ENCODE results near the gene TRPM3.

Gene TRPM3

GRCh38 chr9:70578720-70579119 lies 542.7 kb downstream of the TRPM3 start:
- no peak for DNase-seq (ENCODE audit: low read depth)

GRCh38 chr9:70577671-70578070 lies 543.8 kb downstream of the TRPM3 start:
- no peak for DNase-seq (ENCODE audit: low read depth)

GRCh38 chr9:70576116-70576515 lies 545.3 kb downstream of the TRPM3 start:
- DNase-seq (ENCODE audit: low read depth): no peak

GRCh38 chr9:70574151-70574837 lies 547.1 kb downstream of the TRPM3 start:
- no peak for DNase-seq (ENCODE audit: low read depth)

- DNase-seq (ENCODE audit: low read depth): no peak
Observed at GRCh38 chr9:70573308-70573707, 548.1 kb downstream of the TRPM3 start.

GRCh38 chr9:70571258-70571657 lies 550.2 kb downstream of the TRPM3 start:
- no peak for DNase-seq (ENCODE audit: low read depth)

- DNase-seq (ENCODE audit: low read depth): no peak
Observed at GRCh38 chr9:70569791-70570190, 551.6 kb downstream of the TRPM3 start.

- DNase-seq (ENCODE audit: low read depth): no peak
Observed at GRCh38 chr9:70569070-70569772, 552.2 kb downstream of the TRPM3 start.

- DNase-seq (ENCODE audit: low read depth): no peak
Observed at GRCh38 chr9:70567511-70567910, 553.9 kb downstream of the TRPM3 start.

- no peak for DNase-seq (ENCODE audit: low read depth)
Observed at GRCh38 chr9:70566751-70567150, 554.7 kb downstream of the TRPM3 start.

- no peak for DNase-seq (ENCODE audit: low read depth)
Observed at GRCh38 chr9:70566066-70566465, 555.4 kb downstream of the TRPM3 start.

- no peak for DNase-seq (ENCODE audit: low read depth)
Observed at GRCh38 chr9:70564468-70565335, 556.7 kb downstream of the TRPM3 start.

- DNase-seq (ENCODE audit: low read depth): peak; percentile 42
Observed at GRCh38 chr9:70563431-70564204, 557.8 kb downstream of the TRPM3 start.

- DNase-seq (ENCODE audit: low read depth): no peak
Observed at GRCh38 chr9:70563010-70563409, 558.4 kb downstream of the TRPM3 start.

- DNase-seq (ENCODE audit: low read depth): no peak
Observed at GRCh38 chr9:70561786-70562395, 559.5 kb downstream of the TRPM3 start.

GRCh38 chr9:70561111-70561510 lies 560.3 kb downstream of the TRPM3 start:
- DNase-seq (ENCODE audit: low read depth): no peak

GRCh38 chr9:70559102-70559501 lies 562.3 kb downstream of the TRPM3 start:
- DNase-seq (ENCODE audit: low read depth): no peak

GRCh38 chr9:70557661-70558369 lies 563.6 kb downstream of the TRPM3 start:
- DNase-seq (ENCODE audit: low read depth): no peak

GRCh38 chr9:70556771-70557170 lies 564.6 kb downstream of the TRPM3 start:
- no peak for DNase-seq (ENCODE audit: low read depth)

GRCh38 chr9:70554881-70555280 lies 566.5 kb downstream of the TRPM3 start:
- DNase-seq (ENCODE audit: low read depth): no peak

Data from ELR (cell line).